K562 (cell line): ENCODE measurements around the gene NR2F2. TPM values are rescaled to one million over a fixed set of nuclear protein-coding genes. Genes with fewer than 3 reads are reported as not detected.

Experiments
- ATAC-seq: fragments of 200-7000 bp; cut with Tn5 transposase; 3 replicates; pipeline ENCODE4 v1.9.1; 2020; ENCODE audit warnings: moderate library complexity
- BruUV-seq: library from RNA; stranded (reverse); fragments of 400-500 nt; replicated peaks from 2 replicates; lab custom pipeline; 2021; lab: Mats Ljungman, UMichigan
- CTCF ChIA-PET: fragments of 300-600 bp; formaldehyde crosslinking; extraction: SDS; loops from one replicate; lab custom pipeline; 2021; ENCODE audit warnings: low intra/inter-chr PET ratio; lab: Yijun Ruan, JAX
- POLR2A ChIA-PET: fragments of 300-600, 350-650 bp; sonication (Branson Sonifier 250); formaldehyde crosslinking; extraction: SDS; loops from one replicate; lab custom pipeline; 2021; ENCODE audit warnings: antibody characterized with exemption, inconsistent platforms; lab: Yijun Ruan, JAX
- DNase-seq, 4 experiments: peaks; one replicate each; pipeline versions ENCODE4 v3.0.0 to v3.0.0-alpha.2; 2011 to 2018; ENCODE audit warnings: low spot score in 3 of 4, mixed read lengths in 3 of 4; ENCODE audit errors: extremely low read depth in 1 of 4
- FAIRE-seq: peaks from 2 replicates; lab custom pipeline; 2011; peaks lifted over from hg19 to GRCh38; lab: Jason Lieb, UNC
- H2AFZ ChIP-seq: 2 replicates; pipeline ENCODE4 v1.6.0; 2011; ENCODE audit warnings: low read depth, low read length, control low read depth, inconsistent platforms
- H3K27ac ChIP-seq: fragments of 200-600 bp; 3 replicates; pipeline ENCODE4 v1.8.0; 2011; ENCODE audit warnings: low read depth, mild to moderate bottlenecking, control low read depth, inconsistent platforms, low read length, moderate library complexity, mixed read lengths; ENCODE audit errors: extremely low read depth
- H3K27me3 ChIP-seq, 2 experiments: fragments of 300-600 bp in 1 of 2; 2 replicates in 1 of 2; 3 replicates in 1 of 2; pipeline versions ENCODE4 v1.6.0 to v1.8.0; 2011; ENCODE audit warnings: inconsistent platforms in 2 of 2, low read length in 2 of 2, mild to moderate bottlenecking in 1 of 2, mixed read lengths in 1 of 2, moderate library complexity in 1 of 2; ENCODE audit not compliant: control insufficient read depth in 2 of 2, insufficient read depth in 2 of 2
- H3K36me3 ChIP-seq: fragments of 300-600 bp; 3 replicates; pipeline ENCODE4 v1.8.0; 2011; ENCODE audit warnings: mild to moderate bottlenecking, low read length, inconsistent platforms; ENCODE audit not compliant: control insufficient read depth, insufficient read depth
- H3K4me1 ChIP-seq, 2 experiments: fragments of 200-600 bp in 1 of 2; replicated peaks in 1 of 2; 2 replicates in 1 of 2; 3 replicates in 1 of 2; pipeline versions ENCODE4 v1.5.1 to v1.8.0; 2011; ENCODE audit warnings: inconsistent platforms in 2 of 2, low read length in 2 of 2, mild to moderate bottlenecking in 1 of 2, mixed read lengths in 1 of 2, moderate library complexity in 1 of 2; ENCODE audit not compliant: control insufficient read depth in 2 of 2, insufficient read depth in 2 of 2
- H3K4me2 ChIP-seq: 2 replicates; pipeline ENCODE4 v1.6.1; 2011; ENCODE audit warnings: low read length, control low read depth, inconsistent platforms, mixed read lengths; ENCODE audit not compliant: insufficient read depth
- H3K4me3 ChIP-seq: fragments of 200-600 bp; sonication (generic), shearing (Covaris generic); 2 replicates; pipeline ENCODE4 v1.5.1; 2016; ENCODE audit warnings: control low read depth, inconsistent platforms
- H3K79me2 ChIP-seq: fragments of 200-600 bp; 3 replicates; pipeline ENCODE4 v1.8.0; 2011; ENCODE audit warnings: low read length, inconsistent platforms; ENCODE audit not compliant: control insufficient read depth, insufficient read depth
- H3K9ac ChIP-seq, 2 experiments: 2 replicates each; pipeline versions ENCODE4 v1.6.0 to v1.6.1; 2011; ENCODE audit warnings: low read depth in 2 of 2, low read length in 2 of 2, control low read depth in 1 of 2, inconsistent platforms in 1 of 2, mild to moderate bottlenecking in 1 of 2, mixed read lengths in 1 of 2; ENCODE audit not compliant: insufficient read depth in 1 of 2
- H3K9me1 ChIP-seq: one replicate; pipeline ENCODE4 v1.6.0; 2011; ENCODE audit warnings: inconsistent platforms, mild to moderate bottlenecking, low read length, moderate library complexity; ENCODE audit not compliant: control insufficient read depth, insufficient read depth
- H3K9me3 ChIP-seq: replicated peaks from 2 replicates; pipeline ENCODE4 v1.5.1; 2011; ENCODE audit warnings: low read depth, low read length, inconsistent platforms; ENCODE audit not compliant: control insufficient read depth, insufficient read depth
- H4K20me1 ChIP-seq: replicated peaks from 2 replicates; pipeline ENCODE4 v1.6.1; 2011; ENCODE audit warnings: low read length, inconsistent platforms, mixed read lengths; ENCODE audit not compliant: control insufficient read depth, insufficient read depth
- HNRNPK ChIP-seq: fragments of 200-400 bp; formaldehyde crosslinking; IDR thresholded peaks from one replicate; pipeline ENCODE4 v1.6.1; 2018; ENCODE audit warnings: mild to moderate bottlenecking, low read depth, low read length; ENCODE audit not compliant: poor library complexity, severe bottlenecking
- ZKSCAN1 ChIP-seq: fragments of 150-350 bp; IDR thresholded peaks from 2 replicates; pipeline ENCODE4 v1.6.1; 2016; ENCODE audit warnings: low read depth, low read length
- ZNF311 ChIP-seq: fragments of 250-450 bp; sonication (Bioruptor Pico); IDR thresholded peaks from 2 replicates; pipeline ENCODE4 v1.4.0; 2020; ENCODE audit warnings: mild to moderate bottlenecking, moderate library complexity
- WGBS: fragments of 100-300 bp; shearing (Covaris generic); methylation state at CpG from one replicate; pipeline ENCODE4 v1.1.6; 2016; ENCODE audit warnings: low coverage, mixed read lengths; ENCODE audit not compliant: insufficient coverage; ENCODE audit errors: missing lambda C conversion rate; 5-methylcytosine and 5-hydroxymethylcytosine counted together
- in situ Hi-C: fragments of 300-500 bp; cut with MboI; formaldehyde crosslinking; loops from 4 replicates; pipeline ENCODE4 v1.15.0; 2018; ENCODE audit warnings: inconsistent platforms, mixed read lengths
- intact Hi-C: fragments of 100-400 bp; cut with micrococcal nuclease; formaldehyde crosslinking; loops from 2 replicates; pipeline ENCODE4 v1.14.2; 2022
- polyA plus RNA-seq, 8 experiments: library from polyadenylated mRNA; depleted of rRNA in 4 of 8; stranded (reverse) in 5 of 8; unstranded in 3 of 8; fragments of >200 nt; fragmentation: Nextera tagmentation in 2 of 8; fragmentation: Illumina TruSeq in 1 of 8; extraction: Ambion mirVana in 2 of 8; extraction: Trizol in 1 of 8; gene quantifications; 2 replicates each; pipeline versions ENCODE4 v1.2.1 to v1.2.3, GENCODE V29; 2011 to 2014; ENCODE audit warnings: inconsistent platforms in 1 of 8, missing spikeins in 1 of 8
- total RNA-seq, 7 experiments: library from RNA; depleted of rRNA in 6 of 7; stranded (reverse); fragments of >200 nt in 6 of 7; fragmentation: Illumina TruSeq in 2 of 7; extraction: Trizol in 2 of 7; gene quantifications; 2 replicates each; pipeline versions ENCODE4 v1.2.1 to v1.2.3, GENCODE V29; 2011 to 2021; ENCODE audit warnings: low replicate concordance in 1 of 7

NR2F2 gene
- total and polyA plus RNA-seq, 9 of the 15 experiments (the other 6 are each of a cell fraction or from before 2014, with no cell fraction given), result 6.0 to 51.8 (median 11.1) TPM

DNA sequence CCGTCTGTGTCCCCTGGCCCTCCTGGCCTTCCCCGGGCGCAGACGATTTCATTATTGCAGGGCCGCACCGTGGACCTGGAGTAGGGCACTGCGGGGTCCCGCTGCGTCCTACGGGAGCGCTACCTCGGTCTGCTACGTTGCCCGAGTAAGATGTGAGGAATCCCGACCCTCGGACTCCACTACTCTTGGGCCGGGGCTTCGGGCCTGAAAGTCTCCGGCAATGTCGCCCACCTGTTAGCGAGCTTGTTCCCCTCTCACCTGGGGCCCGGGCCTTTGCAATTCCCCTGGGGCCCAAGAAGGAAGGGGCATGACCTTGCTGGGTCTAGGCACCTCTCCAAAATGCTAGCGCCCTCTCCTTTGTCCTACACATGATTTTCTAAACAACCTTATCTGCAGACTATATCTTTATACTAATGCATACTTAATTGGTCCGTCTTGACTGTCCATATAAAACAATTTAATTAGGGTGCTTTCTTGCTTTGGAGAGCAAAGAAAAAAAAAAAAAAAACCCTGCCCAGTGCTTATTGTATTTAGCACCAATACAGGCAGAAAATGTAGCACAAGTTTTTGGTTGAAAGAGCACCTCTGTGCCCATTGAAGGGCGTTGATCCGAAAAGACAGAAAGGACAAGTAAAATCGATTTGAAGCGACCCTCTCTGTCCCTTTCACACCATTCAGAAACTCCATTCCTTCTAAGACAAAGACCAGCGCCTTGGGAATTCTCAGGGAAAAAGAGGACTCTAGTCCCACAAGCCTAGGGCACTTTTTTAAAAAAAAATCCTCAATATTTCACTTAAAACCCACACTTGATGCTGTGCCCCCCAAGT, 7.0 kb upstream of the NR2F2 start:
- no TSS peak for BruUV-seq
- ATAC-seq (no peak), DNase-seq (no peak), FAIRE-seq (no peak)
- Histone ChIP-seq H3K4me2 (no peak overlapping the region), H3K27ac (no peak overlapping the region), H3K4me3 (no peak overlapping the region), H4K20me1 (no peaks in the 10 kb centered on the region), H3K27me3 (no peaks in the 10 kb centered on the region), H3K36me3 (peaks cover 4% of the 10 kb centered on the region; the same call in 2 of the 3 replicates), H3K4me1 (peaks cover 7 to 12% of the 10 kb centered on the region in 2 experiments; a peak in 3 of 5 replicates), H3K9me1 (no peaks in the 10 kb centered on the region), H3K79me2 (peaks cover 41% of the 10 kb centered on the region), H2AFZ (no peak overlapping the region), H3K9ac (no peak overlapping the region), H3K9me3 (peaks cover 6% of the 10 kb centered on the region)
- in situ Hi-C loops, result no loop called here
- TF ChIP-seq HNRNPK, result no peak
- TF ChIP-seq ZNF311 (CRISPR knock-in tag), result no peak
- no peak for TF ChIP-seq ZKSCAN1
- WGBS, result 95% methylated on average over 17 of the region's 29 CpGs
- intact Hi-C loops, result loop anchor here (10.0 kb wide), 3 partner anchors 249 to 1649 kb away; no protein-coding TSS in a partner anchor
- POLR2A ChIA-PET, result no interaction called here
- CTCF ChIA-PET, result no interaction called here
